Measurements from ENCODE around the gene GRWD1. TPM values are rescaled to one million over a fixed set of nuclear protein-coding genes. Genes with fewer than 3 reads are reported as not detected.

GRWD1 gene
- total RNA-seq, 4 donors from 2014 or later = 27.8 to 36.0 (median 31.2) TPM

GRCh38 chr19:48455908-48456562 is 10.3 kb downstream of the GRWD1 start:
- no peak overlapping the region for H3K27ac ChIP-seq
- in situ Hi-C loops (cut with MboI; ENCODE audit: low sequenced_read_pairs in 4 of 4) = no loop called here
- H3K9me3 ChIP-seq = no peaks in the 10 kb centered on the region
- ATAC-seq (no peak), DNase-seq (no peak)
- peaks cover 0 to 36% of the 10 kb centered on the region in 2 donors for H3K36me3 ChIP-seq
- TF ChIP-seq POLR2A (IDR thresholded peaks at IDR 0.05) = no peak
- TF ChIP-seq CTCF (IDR thresholded peaks at IDR 0.05 in 4 of 5, conservative IDR thresholded peaks at IDR 0.05 in 1 of 5) = no peak
- H3K4me1 ChIP-seq = peaks cover 7 to 8% of the 10 kb centered on the region in 2 donors
- no peaks in the 10 kb centered on the region for H3K27me3 ChIP-seq
- no peak overlapping the region for H3K4me3 ChIP-seq
- intact Hi-C loops (cut with DNase I; ENCODE audit: low total_unique reads) = no loop called here

GRCh38 chr19:48456864-48457263 is 11.1 kb downstream of the GRWD1 start:
- no peaks in the 10 kb centered on the region for H3K27me3 ChIP-seq
- H3K4me3 ChIP-seq = no peak overlapping the region
- ATAC-seq (no peak), DNase-seq (no peak)
- TF ChIP-seq CTCF (IDR thresholded peaks at IDR 0.05 in 4 of 5, conservative IDR thresholded peaks at IDR 0.05 in 1 of 5) (no peak), POLR2A (IDR thresholded peaks at IDR 0.05) (no peak)
- intact Hi-C loops (cut with DNase I; ENCODE audit: low total_unique reads) = no loop called here
- in situ Hi-C loops (cut with MboI; ENCODE audit: low sequenced_read_pairs in 4 of 4) = no loop called here
- H3K36me3 ChIP-seq = peaks cover 0 to 28% of the 10 kb centered on the region in 2 donors
- H3K9me3 ChIP-seq = no peaks in the 10 kb centered on the region
- H3K4me1 ChIP-seq = peaks cover 7 to 8% of the 10 kb centered on the region in 2 donors
- no peak overlapping the region for H3K27ac ChIP-seq

GRCh38 chr19:48458016-48458415 is 12.2 kb downstream of the GRWD1 start:
- no peaks in the 10 kb centered on the region for H3K27me3 ChIP-seq
- no peaks in the 10 kb centered on the region for H3K9me3 ChIP-seq
- H3K27ac ChIP-seq = no peak overlapping the region
- no peak for TF ChIP-seq POLR2A (IDR thresholded peaks at IDR 0.05)
- no peak for TF ChIP-seq CTCF (IDR thresholded peaks at IDR 0.05 in 4 of 5, conservative IDR thresholded peaks at IDR 0.05 in 1 of 5)
- no peak for ATAC-seq
- in situ Hi-C loops (cut with MboI; ENCODE audit: low sequenced_read_pairs in 4 of 4) = no loop called here
- DNase-seq = no peak
- no peak overlapping the region for H3K4me3 ChIP-seq
- H3K4me1 ChIP-seq = peaks cover 7 to 8% of the 10 kb centered on the region in 2 donors
- intact Hi-C loops (cut with DNase I; ENCODE audit: low total_unique reads) = no loop called here
- peaks cover 0 to 17% of the 10 kb centered on the region in 2 donors for H3K36me3 ChIP-seq

- no peaks in the 10 kb centered on the region for H3K36me3 ChIP-seq
- no peaks in the 10 kb centered on the region for H3K9me3 ChIP-seq
- in situ Hi-C loops (cut with MboI; ENCODE audit: low sequenced_read_pairs in 4 of 4) (no loop called here), intact Hi-C loops (cut with DNase I; ENCODE audit: low total_unique reads) (loop anchor here (10.0 kb wide), 1 partner anchor 1133 kb away; the partner anchor contains the start of gene PRR12)
- TF ChIP-seq CTCF (IDR thresholded peaks at IDR 0.05 in 4 of 5, conservative IDR thresholded peaks at IDR 0.05 in 1 of 5) = no peak
- TF ChIP-seq POLR2A (IDR thresholded peaks at IDR 0.05) = no peak
- H3K27me3 ChIP-seq = no peaks in the 10 kb centered on the region
- no peak overlapping the region for H3K27ac ChIP-seq
- ATAC-seq (no peak), DNase-seq (no peak)
- H3K4me3 ChIP-seq = no peak overlapping the region
- H3K4me1 ChIP-seq = no peaks in the 10 kb centered on the region
Measured at GRCh38 chr19:48461651-48461981, 15.8 kb downstream of the GRWD1 start.

All from gastrocnemius medialis (tissue), 4 donors.